ENCODE results near the gene ZNF516. TPM values are rescaled to one million over a fixed set of nuclear protein-coding genes. Genes with fewer than 3 reads are reported as not detected.

ZNF516 gene
- total RNA-seq, 6 experiments from 2014 or later = 10.2 to 16.0 (median 13.7) TPM

- no peak for ATAC-seq
- no peaks in the 10 kb centered on the region for H3K27me3 ChIP-seq
- 86% methylated on average over 2 of the region's 7 CpGs for WGBS (ENCODE audit: insufficient coverage, low coverage, low lambda C conversion rate, missing lambda C conversion rate)
These were observed 147.7 kb downstream of the ZNF516 start for GRCh38 chr18:76347341-76347740.

GRCh38 chr18:76346490-76347130 lies 148.4 kb downstream of the ZNF516 start:
- DNase-seq (no peak), ATAC-seq (no peak)
- Histone ChIP-seq H3K27me3 (no peaks in the 10 kb centered on the region), H3K9me3 (no peaks in the 10 kb centered on the region), H3K36me3 (no peaks in the 10 kb centered on the region), H3K27ac (no peak overlapping the region), H3K4me3 (no peak overlapping the region), H3K4me1 (peaks cover 0 to 16% (median 2%) of the 10 kb centered on the region in 4 donors)
- WGBS (ENCODE audit: insufficient coverage, low coverage, low lambda C conversion rate, missing lambda C conversion rate) = 100% methylated on average over 1 of the region's 29 CpGs
- intact Hi-C loops (cut with DNase I) = no loop called here
- no peak for TF ChIP-seq CTCF (IDR thresholded peaks at IDR 0.05)
- no peak for TF ChIP-seq POLR2A (IDR thresholded peaks at IDR 0.05)

More at GRCh38 chr18:76347341-76347740, 147.7 kb downstream of the ZNF516 start:
- Histone ChIP-seq H3K4me1 (peaks cover 0 to 16% (median 2%) of the 10 kb centered on the region in 4 donors), H3K27ac (no peak overlapping the region), H3K4me3 (no peak overlapping the region), H3K36me3 (no peaks in the 10 kb centered on the region), H3K9me3 (no peaks in the 10 kb centered on the region)
- intact Hi-C loops (cut with DNase I) = no loop called here
- no peak for DNase-seq
- TF ChIP-seq POLR2A (IDR thresholded peaks at IDR 0.05) (no peak), CTCF (IDR thresholded peaks at IDR 0.05) (no peak)

GRCh38 chr18:76345901-76346300 lies 149.1 kb downstream of the ZNF516 start:
- Histone ChIP-seq H3K36me3 (no peaks in the 10 kb centered on the region), H3K27ac (no peak overlapping the region), H3K27me3 (no peaks in the 10 kb centered on the region), H3K9me3 (no peaks in the 10 kb centered on the region), H3K4me3 (no peak overlapping the region), H3K4me1 (peaks cover 0 to 16% (median 2%) of the 10 kb centered on the region in 4 donors)
- intact Hi-C loops (cut with DNase I) = no loop called here
- 51% methylated on average over 4 of the region's 4 CpGs for WGBS (ENCODE audit: insufficient coverage, low coverage, low lambda C conversion rate, missing lambda C conversion rate)
- ATAC-seq (no peak), DNase-seq (no peak)
- TF ChIP-seq POLR2A (IDR thresholded peaks at IDR 0.05) = no peak
- no peak for TF ChIP-seq CTCF (IDR thresholded peaks at IDR 0.05)

GRCh38 chr18:76343938-76344569 lies 151.0 kb downstream of the ZNF516 start:
- Histone ChIP-seq H3K36me3 (no peaks in the 10 kb centered on the region), H3K27ac (no peak overlapping the region), H3K4me1 (peaks cover 0 to 13% (median 2%) of the 10 kb centered on the region in 4 donors), H3K9me3 (no peaks in the 10 kb centered on the region), H3K4me3 (no peak overlapping the region), H3K27me3 (no peaks in the 10 kb centered on the region)
- 96% methylated on average over 3 of the region's 3 CpGs for WGBS (ENCODE audit: insufficient coverage, low coverage, low lambda C conversion rate, missing lambda C conversion rate)
- intact Hi-C loops (cut with DNase I) = no loop called here
- TF ChIP-seq POLR2A (IDR thresholded peaks at IDR 0.05) (no peak), CTCF (IDR thresholded peaks at IDR 0.05) (no peak)
- ATAC-seq = no peak
- no peak for DNase-seq
